Adipocyte (in vitro differentiated cells): ENCODE measurements around the gene PMCH.
"Not testable (repeated sequence)": the region's sequence is repeated elsewhere in the genome, so short reads cannot be mapped to it uniquely, and the experiment has no call there.

Experiments
- DNase-seq: peaks from one replicate; pipeline ENCODE4 v3.0.0-alpha.2; 2015; ENCODE audit warnings: low read depth
- H3K27me3 ChIP-seq: replicated peaks from 2 replicates; pipeline ENCODE4 v1.7.0; 2013; ENCODE audit warnings: mild to moderate bottlenecking, low read length, moderate library complexity; ENCODE audit not compliant: control insufficient read depth, insufficient read depth
- H3K36me3 ChIP-seq: 2 replicates; pipeline ENCODE4 v1.7.0; 2013; ENCODE audit warnings: low read length, mild to moderate bottlenecking, moderate library complexity; ENCODE audit not compliant: control insufficient read depth, insufficient read depth, severe bottlenecking
- H3K4me1 ChIP-seq: 2 replicates; pipeline ENCODE4 v1.7.0; 2013; ENCODE audit warnings: mild to moderate bottlenecking, low read length, moderate library complexity; ENCODE audit not compliant: control insufficient read depth, insufficient read depth
- H3K4me3 ChIP-seq: 2 replicates; pipeline ENCODE4 v1.7.0; 2013; ENCODE audit warnings: mild to moderate bottlenecking, low read length, moderate library complexity
- H3K9ac ChIP-seq: 2 replicates; pipeline ENCODE4 v1.7.0; 2013; ENCODE audit warnings: mild to moderate bottlenecking, low read length, moderate library complexity
- H3K9me3 ChIP-seq: 2 replicates; pipeline ENCODE4 v1.7.0; 2013; ENCODE audit warnings: mild to moderate bottlenecking, low read length, moderate library complexity; ENCODE audit not compliant: control insufficient read depth

The PMCH gene

DNA sequence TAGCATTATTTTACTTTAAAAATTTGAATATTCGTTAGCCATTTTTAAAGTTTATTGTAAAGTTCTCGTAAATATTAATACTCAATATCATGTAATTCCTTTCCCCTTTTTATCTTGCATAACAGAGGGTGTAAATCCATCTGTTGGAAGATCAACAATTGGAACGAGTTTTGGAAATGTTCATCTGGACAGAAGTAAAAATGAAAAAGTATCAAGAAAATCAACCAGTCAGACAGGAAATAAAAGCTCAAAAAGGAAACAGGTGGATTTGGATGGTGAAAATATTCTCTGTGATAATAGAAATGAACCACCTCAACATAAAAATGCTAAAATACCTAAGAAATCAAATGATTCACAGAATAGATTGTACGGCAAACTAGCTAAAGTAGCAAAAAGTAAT lies 1.8 kb downstream of the PMCH start:
- Histone ChIP-seq H3K9me3 (no peaks in the 10 kb centered on the region), H3K36me3 (no peaks in the 10 kb centered on the region), H3K4me1 (no peaks in the 10 kb centered on the region), H3K9ac (no peak overlapping the region), H3K4me3 (no peak overlapping the region), H3K27me3 (no peaks in the 10 kb centered on the region)
- DNase-seq = no peak

DNA sequence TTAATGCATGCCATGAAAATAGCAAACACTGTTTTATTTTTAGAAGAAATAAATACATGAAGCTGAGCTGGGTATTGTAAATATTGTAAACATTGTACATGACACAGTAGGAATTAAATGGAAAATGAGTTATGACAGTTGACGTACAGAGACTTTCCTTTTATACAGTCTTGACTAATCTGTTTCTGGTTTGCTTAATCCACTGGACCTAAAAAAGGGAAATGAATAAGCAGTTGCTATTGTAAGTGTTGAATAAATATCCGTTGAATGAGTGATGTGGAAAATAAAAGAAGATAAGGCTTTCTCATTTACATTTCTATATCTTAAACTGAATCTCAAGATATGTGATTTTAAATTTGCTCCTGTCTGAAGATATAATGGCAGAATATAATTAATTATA lies 15.0 kb downstream of the PMCH start:
- Histone ChIP-seq H3K36me3 (no peaks in the 10 kb centered on the region), H3K27me3 (no peaks in the 10 kb centered on the region), H3K4me1 (no peaks in the 10 kb centered on the region), H3K9me3 (no peaks in the 10 kb centered on the region), H3K9ac (no peak overlapping the region), H3K4me3 (no peak overlapping the region)
- no peak for DNase-seq

DNA sequence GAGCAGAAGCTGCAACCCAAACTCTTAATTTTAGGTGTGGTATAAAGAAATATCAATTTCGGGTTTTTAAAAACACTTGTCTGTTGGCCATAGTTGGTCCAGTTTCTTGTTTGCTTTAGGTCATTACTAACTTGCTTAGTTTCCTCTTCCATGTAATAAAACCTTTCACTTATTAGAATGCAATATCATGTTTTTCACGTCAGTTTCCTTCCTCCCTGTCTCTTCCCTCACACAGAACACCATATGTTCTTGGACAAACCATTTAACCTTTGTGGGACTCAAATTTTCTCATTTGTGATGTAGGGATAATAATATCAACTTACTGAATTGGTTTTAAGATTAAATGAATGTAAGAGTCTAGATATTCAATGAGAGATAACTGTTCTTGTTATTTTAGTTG lies 22.9 kb downstream of the PMCH start:
- peaks cover 14% of the 10 kb centered on the region for H3K4me1 ChIP-seq
- no peak overlapping the region for H3K9ac ChIP-seq
- no peak overlapping the region for H3K4me3 ChIP-seq
- DNase-seq = no peak
- no peaks in the 10 kb centered on the region for H3K27me3 ChIP-seq
- H3K9me3 ChIP-seq = no peaks in the 10 kb centered on the region
- no peaks in the 10 kb centered on the region for H3K36me3 ChIP-seq

DNA sequence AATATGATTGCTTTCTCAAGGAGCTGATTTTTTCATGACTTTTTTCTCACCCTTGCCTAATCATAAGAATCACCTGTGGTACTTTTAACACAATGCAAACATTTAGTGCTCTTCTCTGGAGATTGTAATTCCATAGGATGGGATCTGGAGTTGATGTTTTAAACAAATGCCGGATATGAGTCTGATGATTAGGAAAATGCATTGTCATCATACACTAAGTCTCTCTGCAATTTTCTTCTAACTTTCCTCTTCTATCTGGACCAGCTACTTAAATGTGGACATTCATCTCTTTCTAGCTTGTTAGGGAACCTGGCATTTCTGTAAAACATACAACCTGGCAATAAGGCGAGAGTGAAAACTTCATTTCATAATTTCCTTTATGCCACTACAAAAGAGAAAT lies 23.5 kb downstream of the PMCH start:
- no peaks in the 10 kb centered on the region for H3K9me3 ChIP-seq
- no peaks in the 10 kb centered on the region for H3K36me3 ChIP-seq
- no peaks in the 10 kb centered on the region for H3K27me3 ChIP-seq
- no peak overlapping the region for H3K9ac ChIP-seq
- peaks cover 14% of the 10 kb centered on the region for H3K4me1 ChIP-seq
- no peak overlapping the region for H3K4me3 ChIP-seq
- no peak for DNase-seq

DNA sequence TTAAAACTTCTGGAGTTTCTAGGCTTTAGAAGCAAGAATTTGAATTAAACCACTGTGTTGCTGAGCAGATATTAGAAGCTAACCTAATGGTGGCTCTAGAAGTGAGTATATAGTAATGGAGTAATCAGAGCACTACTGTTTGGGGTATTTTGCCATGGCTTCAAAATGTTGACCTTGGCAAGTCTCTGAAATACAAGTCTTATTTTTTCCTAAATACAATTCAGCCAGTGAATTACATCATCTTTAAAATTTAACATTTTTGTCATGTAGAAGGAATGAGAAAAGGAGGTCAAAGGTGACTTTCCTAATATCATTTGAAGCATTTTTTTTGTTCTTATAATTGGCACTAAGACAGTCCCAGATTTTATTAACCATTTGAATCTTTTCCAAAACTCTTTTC lies 25.2 kb downstream of the PMCH start:
- H3K4me1 ChIP-seq = peaks cover 22% of the 10 kb centered on the region
- peak; percentile 77 for DNase-seq

DNA sequence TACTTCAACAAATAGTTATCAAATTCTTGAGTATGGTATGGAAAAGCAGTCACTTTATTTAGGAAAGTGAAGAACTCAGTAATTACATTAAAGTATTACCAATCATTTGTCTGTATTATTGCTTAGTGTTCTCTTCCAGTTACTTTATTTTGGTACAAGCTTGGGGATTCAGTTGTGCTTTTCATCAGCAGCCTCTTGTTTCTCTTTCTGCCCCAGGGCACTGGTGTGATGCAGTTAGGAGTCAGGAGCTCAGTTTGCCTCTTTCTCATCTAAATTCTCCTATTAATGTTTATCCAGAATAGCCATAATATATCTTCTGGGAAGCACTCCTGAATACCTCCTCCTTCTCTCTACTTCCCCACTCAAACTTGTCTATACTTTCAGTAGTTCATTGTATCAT lies 25.7 kb downstream of the PMCH start:
- H3K4me1 ChIP-seq = peaks cover 25% of the 10 kb centered on the region
- H3K36me3 ChIP-seq = no peaks in the 10 kb centered on the region
- H3K9me3 ChIP-seq = no peaks in the 10 kb centered on the region
- no peaks in the 10 kb centered on the region for H3K27me3 ChIP-seq
- peak; percentile 63 for DNase-seq
- H3K9ac ChIP-seq = no peak overlapping the region
- peak overlapping the region; percentile 61 for H3K4me3 ChIP-seq

More for the DNA sequence above, 25.2 kb downstream of the PMCH start:
- H3K36me3 ChIP-seq = no peaks in the 10 kb centered on the region
- H3K9me3 ChIP-seq = no peaks in the 10 kb centered on the region
- no peak overlapping the region for H3K9ac ChIP-seq
- H3K27me3 ChIP-seq = no peaks in the 10 kb centered on the region
- H3K4me3 ChIP-seq = peak overlapping the region; percentile 61

DNA sequence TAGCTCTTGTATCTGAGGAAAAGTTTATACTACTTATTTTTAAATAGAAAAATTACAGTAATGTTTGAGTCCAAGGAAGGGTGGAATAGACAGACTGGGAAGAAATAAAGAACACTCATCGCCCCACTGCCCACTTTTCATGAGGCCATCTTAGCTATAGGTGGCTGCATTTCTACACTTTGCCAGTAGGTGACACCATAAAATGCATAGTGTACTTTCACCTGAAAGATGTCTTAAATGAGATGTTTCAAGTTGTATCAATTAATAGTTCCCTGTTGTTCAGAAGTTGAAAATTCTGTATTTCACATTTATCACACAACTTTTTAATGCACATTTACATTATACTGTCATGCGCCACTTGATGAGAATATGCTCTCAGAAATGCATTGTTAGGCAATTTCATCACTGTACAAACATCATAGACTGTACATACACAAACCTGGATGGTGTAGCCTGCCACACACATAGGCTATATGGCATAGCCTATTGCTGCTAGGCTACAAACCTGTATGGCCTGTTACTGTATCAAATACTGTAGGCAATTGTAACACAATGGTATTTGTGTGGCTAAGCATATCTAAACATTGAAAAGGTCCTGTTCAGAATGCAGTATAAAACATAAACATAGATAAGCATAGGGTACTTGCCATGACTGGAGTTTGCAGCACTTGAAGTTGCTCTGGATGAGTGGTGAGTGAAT lies 27.6 kb downstream of the PMCH start:
- no peaks in the 10 kb centered on the region for H3K9me3 ChIP-seq
- peak; percentile 43 for DNase-seq
- no peak overlapping the region for H3K4me3 ChIP-seq
- H3K36me3 ChIP-seq = no peaks in the 10 kb centered on the region
- H3K9ac ChIP-seq = no peak overlapping the region
- no peaks in the 10 kb centered on the region for H3K27me3 ChIP-seq
- H3K4me1 ChIP-seq = peaks cover 25% of the 10 kb centered on the region

DNA sequence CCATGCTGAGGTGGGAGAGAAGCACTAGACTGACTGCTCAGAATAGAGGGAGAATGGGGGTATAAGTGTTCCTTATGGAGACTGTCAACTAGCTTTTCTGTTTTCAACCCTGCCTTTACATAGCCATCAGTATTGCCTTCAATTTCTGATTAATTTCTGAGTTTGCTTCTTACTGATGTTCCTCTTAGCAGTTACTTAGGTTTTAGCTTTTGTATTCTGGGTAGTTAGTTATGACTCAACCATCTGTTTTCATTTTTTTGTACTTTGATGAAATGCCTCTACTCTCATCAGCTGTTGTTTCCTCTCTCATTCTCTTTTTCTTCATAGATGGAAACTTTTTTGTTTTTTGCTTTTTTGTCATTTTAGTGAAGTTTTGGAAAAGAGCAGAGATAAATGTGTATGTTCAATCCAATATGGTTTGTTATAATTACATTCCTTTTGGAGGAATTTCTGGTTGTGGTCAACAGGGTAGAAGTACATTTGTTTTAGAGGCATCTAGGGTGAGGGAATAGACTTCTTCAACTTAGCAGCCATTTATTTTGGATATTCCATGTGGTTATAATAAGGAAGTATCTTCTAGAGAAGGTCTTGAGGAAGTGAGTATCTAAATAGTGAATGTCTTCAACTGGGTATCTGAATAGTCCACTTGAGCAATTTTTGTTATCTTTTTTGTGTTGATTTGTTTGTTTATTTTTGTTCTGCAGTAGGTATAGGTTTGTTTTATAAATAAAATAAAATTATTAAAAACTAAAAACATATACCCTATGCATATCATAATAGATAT lies 29.6 kb downstream of the PMCH start:
- DNase-seq = peak; percentile 56
- no peaks in the 10 kb centered on the region for H3K27me3 ChIP-seq
- peak overlapping the region; percentile 21 for H3K4me3 ChIP-seq
- no peaks in the 10 kb centered on the region for H3K9me3 ChIP-seq
- peak overlapping the region; percentile 39 for H3K9ac ChIP-seq
- H3K4me1 ChIP-seq = peaks cover 23% of the 10 kb centered on the region
- H3K36me3 ChIP-seq = no peaks in the 10 kb centered on the region

DNA sequence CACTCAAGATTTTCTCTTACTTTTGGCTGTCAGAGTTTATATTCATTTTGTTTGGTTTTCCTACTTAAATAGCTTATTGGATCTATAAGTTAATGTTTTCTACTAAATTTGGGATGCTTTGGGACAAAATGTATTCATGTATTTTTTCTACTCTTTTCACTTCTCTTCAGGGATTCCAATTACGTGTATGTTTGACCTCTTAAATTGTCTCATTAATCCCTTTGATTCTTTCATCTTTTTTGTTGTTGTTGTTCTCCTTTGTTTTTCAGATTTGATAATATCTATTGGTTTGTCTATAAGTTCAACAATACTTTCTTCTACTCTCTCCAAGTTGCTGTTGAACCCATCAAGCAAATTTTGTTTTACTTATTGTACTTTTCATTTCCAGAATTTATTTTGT lies 34.2 kb downstream of the PMCH start:
- Histone ChIP-seq H3K9me3 (no peaks in the 10 kb centered on the region), H3K9ac (no peak overlapping the region), H3K4me1 (peaks cover 10% of the 10 kb centered on the region), H3K36me3 (no peaks in the 10 kb centered on the region), H3K4me3 (no peak overlapping the region), H3K27me3 (no peaks in the 10 kb centered on the region)
- DNase-seq = no peak

DNA sequence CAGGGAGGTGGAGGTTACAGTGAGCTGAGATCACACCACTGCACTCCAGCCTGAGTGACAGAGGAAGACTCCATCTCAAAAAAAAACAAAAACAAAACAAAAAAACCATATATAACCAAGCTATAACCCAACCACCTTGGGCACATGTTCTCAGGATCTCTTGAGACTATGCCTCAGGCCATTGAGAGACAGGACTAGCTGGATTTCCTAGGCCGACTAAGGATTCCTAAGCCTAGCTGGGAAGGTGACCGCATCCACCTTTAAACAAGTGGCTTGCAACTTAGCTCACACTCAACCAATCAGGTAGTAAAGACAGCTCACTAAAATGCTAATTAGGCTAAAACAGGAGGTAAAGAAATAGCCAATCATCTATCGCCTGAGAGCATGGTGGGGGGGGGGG lies 42.4 kb downstream of the PMCH start:
- H3K27me3 ChIP-seq, DNase-seq, H3K4me1 ChIP-seq, H3K9me3 ChIP-seq, H3K9ac ChIP-seq, H3K36me3 ChIP-seq, H3K4me3 ChIP-seq: not testable (repeated sequence)

DNA sequence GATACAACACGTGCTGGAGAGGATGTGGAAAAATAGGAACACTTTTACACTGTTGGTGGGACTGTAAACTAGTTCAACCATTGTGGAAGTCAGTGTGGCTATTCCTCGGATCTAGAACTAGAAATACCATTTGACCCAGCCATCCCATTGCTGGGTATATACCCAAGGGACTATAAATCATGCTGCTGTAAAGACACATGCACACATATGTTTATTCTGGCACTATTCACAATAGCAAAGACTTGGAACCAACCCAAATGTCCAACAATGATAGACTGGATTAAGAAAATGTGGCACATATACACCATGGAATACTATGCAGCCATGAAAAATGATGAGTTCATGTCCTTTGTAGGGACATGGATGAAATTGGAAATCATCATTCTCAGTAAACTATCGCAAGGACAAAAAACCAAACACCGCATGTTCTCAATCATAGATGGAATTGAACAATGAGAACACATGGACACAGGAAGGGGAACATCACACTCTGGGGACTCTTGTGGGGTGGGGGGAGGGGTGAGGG lies 50.5 kb downstream of the PMCH start:
- not testable (repeated sequence) for H3K9ac ChIP-seq, H3K27me3 ChIP-seq, H3K9me3 ChIP-seq, H3K36me3 ChIP-seq, H3K4me3 ChIP-seq, DNase-seq, H3K4me1 ChIP-seq
